ENCODE data around the gene MROH2A.

DNA sequence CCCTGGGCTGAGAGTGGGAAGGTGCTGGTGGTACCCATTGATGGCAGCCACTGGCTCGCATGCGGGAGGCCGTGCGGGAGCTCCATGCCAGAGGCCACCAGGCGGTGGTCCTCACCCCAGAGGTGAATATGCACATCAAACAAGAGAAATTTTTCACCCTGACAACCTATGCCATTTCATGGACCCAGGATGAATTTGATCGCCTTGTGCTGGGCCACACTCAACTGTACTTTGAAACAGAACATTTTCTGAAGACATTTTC, 30.9 kb upstream of the MROH2A start:
- TF ChIP-seq, protein P1, sequence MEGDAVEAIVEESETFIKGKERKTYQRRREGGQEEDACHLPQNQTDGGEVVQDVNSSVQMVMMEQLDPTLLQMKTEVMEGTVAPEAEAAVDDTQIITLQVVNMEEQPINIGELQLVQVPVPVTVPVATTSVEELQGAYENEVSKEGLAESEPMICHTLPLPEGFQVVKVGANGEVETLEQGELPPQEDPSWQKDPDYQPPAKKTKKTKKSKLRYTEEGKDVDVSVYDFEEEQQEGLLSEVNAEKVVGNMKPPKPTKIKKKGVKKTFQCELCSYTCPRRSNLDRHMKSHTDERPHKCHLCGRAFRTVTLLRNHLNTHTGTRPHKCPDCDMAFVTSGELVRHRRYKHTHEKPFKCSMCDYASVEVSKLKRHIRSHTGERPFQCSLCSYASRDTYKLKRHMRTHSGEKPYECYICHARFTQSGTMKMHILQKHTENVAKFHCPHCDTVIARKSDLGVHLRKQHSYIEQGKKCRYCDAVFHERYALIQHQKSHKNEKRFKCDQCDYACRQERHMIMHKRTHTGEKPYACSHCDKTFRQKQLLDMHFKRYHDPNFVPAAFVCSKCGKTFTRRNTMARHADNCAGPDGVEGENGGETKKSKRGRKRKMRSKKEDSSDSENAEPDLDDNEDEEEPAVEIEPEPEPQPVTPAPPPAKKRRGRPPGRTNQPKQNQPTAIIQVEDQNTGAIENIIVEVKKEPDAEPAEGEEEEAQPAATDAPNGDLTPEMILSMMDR (IDR thresholded peaks at IDR 0.05 in 8 of 11, conservative IDR thresholded peaks at IDR 0.05 in 3 of 11) = no peak
- no peak for TF ChIP-seq POLR2A (IDR thresholded peaks at IDR 0.05)

All from spleen (tissue), 7 donors.